SK-N-SH (cell line): Measurements from ENCODE around the gene TIMM21. TPM values are rescaled to one million over a fixed set of nuclear protein-coding genes. Genes with fewer than 3 reads are reported as not detected.

Source experiments
- CTCF ChIA-PET: fragments of 300-600, 350-600 bp; formaldehyde crosslinking; extraction: SDS; loops from one replicate; lab custom pipeline; 2021; lab: Yijun Ruan, JAX
- POLR2A ChIA-PET: fragments of 350-600 bp; sonication (Branson Sonifier 250); formaldehyde crosslinking; extraction: SDS; loops from one replicate; lab custom pipeline; 2020; ENCODE audit warnings: antibody characterized with exemption, inconsistent platforms; lab: Yijun Ruan, JAX
- DNase-seq: peaks from one replicate; pipeline ENCODE4 v3.0.0; 2012
- H2AFZ ChIP-seq: fragments of 200-600 bp; sonication (generic); 2 replicates; pipeline ENCODE4 v1.8.1; 2016; ENCODE audit warnings: antibody characterized with exemption, mild to moderate bottlenecking, low read depth
- H3F3A ChIP-seq: fragments of 200-600 bp; sonication (generic); replicated peaks from 2 replicates; pipeline ENCODE3; 2016; ENCODE audit warnings: antibody characterized with exemption, mild to moderate bottlenecking; ENCODE audit not compliant: insufficient read depth
- H3K27ac ChIP-seq, 2 experiments: fragments of 200-500 bp in 1 of 2; fragments of 200-600 bp in 1 of 2; sonication (Bioruptor generic) in 1 of 2; sonication (generic), shearing (Covaris generic) in 1 of 2; 2 replicates each; pipeline versions ENCODE4 v1.5.1 to v1.6.1; 2014 to 2016; ENCODE audit warnings: low read depth in 2 of 2, inconsistent platforms in 1 of 2, low read length in 1 of 2, mild to moderate bottlenecking in 1 of 2, mixed read lengths in 1 of 2
- H3K27me3 ChIP-seq: fragments of 200-600 bp; sonication (generic), shearing (Covaris generic); 2 replicates; pipeline ENCODE4 v1.6.1; 2016; ENCODE audit warnings: mixed run types; ENCODE audit not compliant: insufficient read depth
- H3K36me3 ChIP-seq, 2 experiments: fragments of 200-500 bp in 1 of 2; fragments of 200-600 bp in 1 of 2; sonication (Bioruptor generic) in 1 of 2; sonication (generic) in 1 of 2; replicated peaks in 1 of 2; 2 replicates each; pipeline versions ENCODE3 to v1.5.1; 2014 to 2016; ENCODE audit warnings: low read length in 1 of 2, mild to moderate bottlenecking in 1 of 2; ENCODE audit not compliant: insufficient read depth in 2 of 2, control insufficient read depth in 1 of 2
- H3K4me1 ChIP-seq, 2 experiments: fragments of 200-500 bp in 1 of 2; fragments of 200-600 bp in 1 of 2; sonication (Bioruptor generic) in 1 of 2; sonication (generic), shearing (Covaris generic) in 1 of 2; 2 replicates each; pipeline versions ENCODE4 v1.5.1 to v1.6.1; 2014 to 2016; ENCODE audit warnings: low read depth in 1 of 2, low read length in 1 of 2, mixed run types in 1 of 2; ENCODE audit not compliant: insufficient read depth in 2 of 2, control insufficient read depth in 1 of 2
- H3K4me2 ChIP-seq: fragments of 200-600 bp; sonication (generic), shearing (Covaris generic); 2 replicates; pipeline ENCODE4 v1.6.1; 2017; ENCODE audit warnings: mixed run types
- H3K4me3 ChIP-seq, 2 experiments: fragments of 200-500 bp in 1 of 2; fragments of 200-600 bp in 1 of 2; sonication (Bioruptor generic) in 1 of 2; sonication (generic), shearing (Covaris generic) in 1 of 2; 2 replicates each; pipeline versions ENCODE4 v1.5.1 to v1.8.1; 2014 to 2016; ENCODE audit warnings: low read depth in 2 of 2, inconsistent platforms in 1 of 2, low read length in 1 of 2, mild to moderate bottlenecking in 1 of 2, mixed read lengths in 1 of 2, moderate library complexity in 1 of 2
- H3K79me2 ChIP-seq: fragments of 200-600 bp; sonication (generic); 2 replicates; pipeline ENCODE4 v1.8.1; 2017; ENCODE audit warnings: mild to moderate bottlenecking; ENCODE audit not compliant: insufficient read depth
- H3K9ac ChIP-seq: fragments of 200-600 bp; sonication (generic); 2 replicates; pipeline ENCODE4 v1.6.1; 2017; ENCODE audit warnings: mixed run types
- H3K9me2 ChIP-seq: fragments of 200-600 bp; sonication (generic); 2 replicates; pipeline ENCODE4 v1.6.1; 2017; ENCODE audit warnings: mixed run types
- H3K9me3 ChIP-seq: fragments of 200-600 bp; sonication (generic); 2 replicates; pipeline ENCODE4 v1.6.1; 2017; ENCODE audit warnings: mixed run types, mild to moderate bottlenecking, moderate library complexity
- H4K20me1 ChIP-seq: fragments of 200-600 bp; sonication (generic); 2 replicates; pipeline ENCODE4 v1.6.1; 2017; ENCODE audit warnings: mild to moderate bottlenecking, mixed run types; ENCODE audit not compliant: insufficient read depth
- CTCF ChIP-seq: fragments of 200-600 bp; sonication (generic); IDR thresholded peaks from 2 replicates; pipeline ENCODE4 v1.6.1; 2017; ENCODE audit warnings: antibody characterized with exemption, mild to moderate bottlenecking, moderate library complexity
- ELF1 ChIP-seq: IDR thresholded peaks from 2 replicates; pipeline ENCODE4 v1.4.0; 2012
- FOSL2 ChIP-seq: IDR thresholded peaks from 2 replicates; pipeline ENCODE4 v1.4.0; 2012; ENCODE audit warnings: low read depth, mild to moderate bottlenecking, moderate library complexity, borderline replicate concordance
- FOXM1 ChIP-seq: IDR thresholded peaks from 2 replicates; pipeline ENCODE4 v1.4.0; 2012; ENCODE audit warnings: low read depth, mild to moderate bottlenecking
- GABPA ChIP-seq: IDR thresholded peaks from 2 replicates; pipeline ENCODE4 v1.4.0; 2012; ENCODE audit warnings: low read depth, mild to moderate bottlenecking
- GATA2 ChIP-seq: sonication (generic); formaldehyde crosslinking; IDR thresholded peaks from 2 replicates; pipeline ENCODE4 v1.5.0; 2020; ENCODE audit warnings: mild to moderate bottlenecking, missing genetic modification reagents
- JUND ChIP-seq: IDR thresholded peaks from 2 replicates; pipeline ENCODE4 v1.4.0; 2012
- MEF2A ChIP-seq: IDR thresholded peaks from 2 replicates; pipeline ENCODE4 v1.4.0; 2012; ENCODE audit warnings: low read depth, borderline replicate concordance
- PBX3 ChIP-seq: IDR thresholded peaks from 2 replicates; pipeline ENCODE4; 2012
- POLR2AphosphoS5 ChIP-seq: IDR thresholded peaks from 2 replicates; pipeline ENCODE4 v1.6.1; 2012; ENCODE audit warnings: low read depth, low read length
- RCOR1 ChIP-seq: fragments of 150-350 bp; IDR thresholded peaks from 2 replicates; pipeline ENCODE4 v1.6.1; 2017; ENCODE audit warnings: antibody characterized with exemption, low read length
- RFX5 ChIP-seq: IDR thresholded peaks from 2 replicates; pipeline ENCODE4 v1.6.1; 2012; ENCODE audit warnings: mild to moderate bottlenecking, improper control_type of control experiment, low read length
- RXRA ChIP-seq: IDR thresholded peaks from 2 replicates; pipeline ENCODE4 v1.4.0; 2012; ENCODE audit warnings: low read depth, mild to moderate bottlenecking, borderline replicate concordance
- SIN3A ChIP-seq: IDR thresholded peaks from 2 replicates; pipeline ENCODE4 v1.6.1; 2012; ENCODE audit warnings: low read depth, mild to moderate bottlenecking, low read length, moderate library complexity, borderline replicate concordance
- TAF1 ChIP-seq: IDR thresholded peaks from 2 replicates; pipeline ENCODE4 v1.6.1; 2012; ENCODE audit warnings: low read depth, mild to moderate bottlenecking, low read length, moderate library complexity, borderline replicate concordance
- YY1 ChIP-seq: IDR thresholded peaks from 2 replicates; pipeline ENCODE4 v1.4.0; 2012; ENCODE audit warnings: low read depth, mild to moderate bottlenecking
- WGBS: methylation state at CpG from one replicate; pipeline ENCODE4 v1.1.6; 2017; ENCODE audit warnings: low lambda C conversion rate; 5-methylcytosine and 5-hydroxymethylcytosine counted together
- polyA plus RNA-seq, 3 experiments: library from polyadenylated mRNA; depleted of rRNA; stranded (reverse); fragments of >200 nt; gene quantifications; 2 replicates each; pipeline ENCODE4 v1.2.3, GENCODE V29; 2012
- TF ChIP-seq, protein P1 (sequence below): IDR thresholded peaks from 2 replicates; pipeline ENCODE4 v1.4.0; 2012; ENCODE audit warnings: low read depth

Gene TIMM21
- polyA plus RNA-seq, 1 of the 3 experiments (the other 2 are of a cell fraction), result 27.6 TPM

DNA sequence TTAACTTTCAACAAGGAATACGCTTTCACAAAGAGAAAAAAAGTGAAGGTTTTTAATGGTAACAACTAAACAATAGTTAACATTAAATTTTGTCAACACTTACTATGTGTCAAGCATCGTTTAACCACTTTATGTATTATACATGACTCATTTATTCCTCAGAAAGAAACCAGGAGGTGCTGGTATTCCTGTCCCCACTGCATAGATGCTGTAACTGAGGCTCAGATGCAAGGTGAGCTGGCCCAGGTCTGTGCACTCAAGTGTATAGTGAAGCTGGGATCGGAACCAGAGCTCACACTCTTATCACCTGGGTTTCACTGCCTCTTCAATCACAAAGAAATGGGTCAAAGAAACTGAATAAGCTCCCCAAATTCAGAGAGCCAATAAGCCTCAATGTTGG is 17.2 kb upstream of the TIMM21 start:
- Histone ChIP-seq H3K4me3 (no peak overlapping the region), H2AFZ (no peak overlapping the region), H3K27ac (no peak overlapping the region), H3K9me2 (no peaks in the 10 kb centered on the region), H3K79me2 (no peaks in the 10 kb centered on the region), H3K9me3 (no peaks in the 10 kb centered on the region), H3F3A (no peaks in the 10 kb centered on the region), H3K4me1 (no peaks in the 10 kb centered on the region), H3K27me3 (no peaks in the 10 kb centered on the region; the same call in 1 of the 2 replicates), H3K9ac (no peak overlapping the region), H4K20me1 (no peaks in the 10 kb centered on the region), H3K36me3 (no peaks in the 10 kb centered on the region), H3K4me2 (no peak overlapping the region)
- 33% methylated on average over 3 of the region's 3 CpGs for WGBS
- no peak for DNase-seq
- ChIA-PET POLR2A (no interaction called here), CTCF (no interaction called here)
- TF ChIP-seq RFX5, result no peak
- TF ChIP-seq POLR2AphosphoS5, result no peak
- no peak for TF ChIP-seq CTCF
- TF ChIP-seq ELF1, result no peak
- no peak for TF ChIP-seq RXRA
- TF ChIP-seq MEF2A, result no peak

- H3K27me3 ChIP-seq, result no peaks in the 10 kb centered on the region; the same call in 1 of the 2 replicates
- H3K9me2 ChIP-seq, result no peaks in the 10 kb centered on the region
- no peak overlapping the region for H2AFZ ChIP-seq
- no peaks in the 10 kb centered on the region for H3K9me3 ChIP-seq
- CTCF ChIA-PET, result no interaction called here
- 53% methylated on average over 3 of the region's 3 CpGs for WGBS
- no peaks in the 10 kb centered on the region for H3K4me1 ChIP-seq
- no peaks in the 10 kb centered on the region for H3F3A ChIP-seq
- no peak overlapping the region for H3K4me3 ChIP-seq
- no peaks in the 10 kb centered on the region for H3K79me2 ChIP-seq
- no peak for TF ChIP-seq MEF2A
- no peak for TF ChIP-seq CTCF
- TF ChIP-seq FOSL2, result no peak
- TF ChIP-seq JUND, result no peak
- TF ChIP-seq, protein P1, sequence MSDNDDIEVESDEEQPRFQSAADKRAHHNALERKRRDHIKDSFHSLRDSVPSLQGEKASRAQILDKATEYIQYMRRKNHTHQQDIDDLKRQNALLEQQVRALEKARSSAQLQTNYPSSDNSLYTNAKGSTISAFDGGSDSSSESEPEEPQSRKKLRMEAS, result no peak
- no peak for TF ChIP-seq FOXM1
- TF ChIP-seq PBX3, result no peak
- no peak for TF ChIP-seq RFX5
- no peak for TF ChIP-seq SIN3A
- no peak for TF ChIP-seq TAF1
- no peak for TF ChIP-seq ELF1
- no peak for TF ChIP-seq RCOR1
- TF ChIP-seq GATA2, result no peak
- no peak for TF ChIP-seq GABPA
- no peak for TF ChIP-seq YY1
- H3K9ac ChIP-seq, result no peak overlapping the region
- POLR2A ChIA-PET, result no interaction called here
- no peaks in the 10 kb centered on the region for H3K36me3 ChIP-seq
- no peak overlapping the region for H3K4me2 ChIP-seq
- no peak for DNase-seq
- no peaks in the 10 kb centered on the region for H4K20me1 ChIP-seq
- H3K27ac ChIP-seq, result no peak overlapping the region
These were observed 16.1 kb upstream of the TIMM21 start for GRCh38 chr18:74132201-74132600.
